ENCODE data around the gene ARMC12. TPM values are rescaled to one million over a fixed set of nuclear protein-coding genes. Genes with fewer than 3 reads are reported as not detected.

Gene ARMC12
- total and polyA plus RNA-seq, 2 of the 13 experiments (the other 11 are each of a cell fraction or from before 2014, with no cell fraction given): 1.3 TPM; not detected in 1

- TF ChIP-seq ZNF609 (CRISPR knock-in tag; IDR thresholded peaks at IDR 0.05; ENCODE audit: borderline replicate concordance): no peak
- TF ChIP-seq GLMP (CRISPR knock-in tag; IDR thresholded peaks at IDR 0.05; ENCODE audit: borderline replicate concordance): no peak
- 0 out of 2 replicates have a peak, but pooled peaks have one; percentile 24 for TF ChIP-seq HMG20A (CRISPR knock-in tag; IDR thresholded peaks at IDR 0.05; ENCODE audit: borderline replicate concordance)
- no peak for TF ChIP-seq NCOR1 (IDR thresholded peaks at IDR 0.05; ENCODE audit: borderline replicate concordance, low read length)
- TF ChIP-seq ZNF414 (CRISPR knock-in tag; IDR thresholded peaks at IDR 0.05): peak; percentile 60; the same call in 1 of the 2 replicates
- TF ChIP-seq ZKSCAN8 (CRISPR knock-in tag; IDR thresholded peaks at IDR 0.05; ENCODE audit: borderline replicate concordance): 0 out of 2 replicates have a peak, but pooled peaks have one; percentile 35
- TF ChIP-seq ZNF430 (CRISPR knock-in tag; IDR thresholded peaks at IDR 0.05): peak; percentile 68; the same call in 1 of the 2 replicates
- TF ChIP-seq ZNF264 (CRISPR knock-in tag; IDR thresholded peaks at IDR 0.05): peak; percentile 39; the same call in 1 of the 2 replicates
- TF ChIP-seq ZFX (CRISPR knock-in tag; IDR thresholded peaks at IDR 0.05; ENCODE audit: low read depth): peak; percentile 91
- TF ChIP-seq ZBTB43 (CRISPR knock-in tag; conservative IDR thresholded peaks at IDR 0.05): no peak; the same call in 1 of the 2 replicates
- no peak; the same call in 1 of the 2 replicates for TF ChIP-seq POGK (CRISPR knock-in tag; conservative IDR thresholded peaks at IDR 0.05)
Observed at GRCh38 chr6:35688605-35689322, 48.1 kb upstream of the ARMC12 start, which contains the start of gene FKBP5 (continued).

Data from HepG2 (cell line).